Hematopoietic multipotent progenitor cell treated with erythropoietin and hydrocortisone succinate and interleukin-3 and kit ligand, for 15 days (in vitro differentiated cells): ENCODE results near the gene TAP1.
"Not testable (repeated sequence)": the region's sequence is repeated elsewhere in the genome, so short reads cannot be mapped to it uniquely, and the experiment has no call there.

Experiments
- DNase-seq: peaks from one replicate; pipeline ENCODE4 v3.0.0-alpha.2; 2015; ENCODE audit warnings: low spot score

The TAP1 gene

GRCh38 chr6:32853541-32854375, at the start of gene TAP1, which contains the start of gene PSMB9:
Gene TAP1, minus strand, starts transcription at chr6:32853704. Its CDS starts 68 bp downstream, at chr6:32853636.
Gene PSMB9, plus strand, starts transcription at chr6:32854192. Its CDS starts 38 bp downstream, at chr6:32854230.
- DNase-seq: peak; percentile 92

GRCh38 chr6:32895006-32895345, 41.5 kb upstream of the TAP1 start:
- no peak for DNase-seq

- DNase-seq: peak; percentile 93
Measured at GRCh38 chr6:32894085-32895005, 40.8 kb upstream of the TAP1 start.

GRCh38 chr6:32890831-32891230, 37.3 kb upstream of the TAP1 start:
- DNase-seq: no peak

- no peak for DNase-seq
Measured at GRCh38 chr6:32889533-32889932, 36.0 kb upstream of the TAP1 start.

- no peak for DNase-seq
Measured at GRCh38 chr6:32888576-32888975, 35.1 kb upstream of the TAP1 start.

GRCh38 chr6:32887616-32888015, 34.1 kb upstream of the TAP1 start:
- no peak for DNase-seq

GRCh38 chr6:32886681-32887383, 33.3 kb upstream of the TAP1 start:
- DNase-seq: no peak

GRCh38 chr6:32885698-32886286, 32.3 kb upstream of the TAP1 start:
- DNase-seq: peak; percentile 82

- no peak for DNase-seq
Measured at GRCh38 chr6:32883789-32884188, 30.3 kb upstream of the TAP1 start.

- DNase-seq: no peak
Measured at GRCh38 chr6:32882879-32883250, 29.4 kb upstream of the TAP1 start.

GRCh38 chr6:32880962-32881361, 27.5 kb upstream of the TAP1 start:
- DNase-seq: not testable (repeated sequence)

- DNase-seq: no peak
Measured at GRCh38 chr6:32879691-32880090, 26.2 kb upstream of the TAP1 start.

- no peak for DNase-seq
Measured at GRCh38 chr6:32876603-32877002, 23.1 kb upstream of the TAP1 start.

- DNase-seq: not testable (repeated sequence)
Measured at GRCh38 chr6:32873947-32874346, 20.4 kb upstream of the TAP1 start.

GRCh38 chr6:32868257-32868788, 14.8 kb upstream of the TAP1 start:
- DNase-seq: peak; percentile 87

GRCh38 chr6:32867554-32868256, 14.2 kb upstream of the TAP1 start:
- no peak for DNase-seq

- no peak for DNase-seq
Measured at GRCh38 chr6:32867022-32867477, 13.5 kb upstream of the TAP1 start.

- no peak for DNase-seq
Measured at GRCh38 chr6:32865724-32866443, 12.4 kb upstream of the TAP1 start.

GRCh38 chr6:32862725-32863124, 9.2 kb upstream of the TAP1 start:
- no peak for DNase-seq
